ENCODE measurements around the gene ENGASE. TPM values are rescaled to one million over a fixed set of nuclear protein-coding genes. Genes with fewer than 3 reads are reported as not detected.

The ENGASE gene
- total and polyA plus RNA-seq, 9 of the 15 experiments (the other 6 are each of a cell fraction or from before 2014, with no cell fraction given) = 0.06 to 45.5 (median 13.9) TPM

DNA sequence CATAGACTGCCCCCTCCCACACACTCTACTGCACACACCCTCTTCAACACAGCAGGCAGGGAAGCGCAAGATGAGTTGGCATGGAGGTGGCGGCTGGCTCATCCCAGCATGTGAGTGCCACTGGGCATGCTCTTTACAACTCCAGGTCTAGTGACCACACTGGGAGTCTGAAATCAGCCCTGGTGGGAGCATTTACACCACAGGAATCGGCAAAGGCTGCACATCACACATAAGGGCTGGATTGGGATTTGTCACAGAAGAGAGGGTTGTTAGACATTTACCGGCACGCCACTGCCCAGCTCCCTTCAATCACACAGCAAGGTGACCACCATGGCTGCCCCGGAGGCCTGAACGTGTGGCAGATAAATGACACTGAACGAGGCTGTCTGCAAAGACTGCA lies 49.4 kb downstream of the ENGASE start (continued):
- TF ChIP-seq, protein P1, sequence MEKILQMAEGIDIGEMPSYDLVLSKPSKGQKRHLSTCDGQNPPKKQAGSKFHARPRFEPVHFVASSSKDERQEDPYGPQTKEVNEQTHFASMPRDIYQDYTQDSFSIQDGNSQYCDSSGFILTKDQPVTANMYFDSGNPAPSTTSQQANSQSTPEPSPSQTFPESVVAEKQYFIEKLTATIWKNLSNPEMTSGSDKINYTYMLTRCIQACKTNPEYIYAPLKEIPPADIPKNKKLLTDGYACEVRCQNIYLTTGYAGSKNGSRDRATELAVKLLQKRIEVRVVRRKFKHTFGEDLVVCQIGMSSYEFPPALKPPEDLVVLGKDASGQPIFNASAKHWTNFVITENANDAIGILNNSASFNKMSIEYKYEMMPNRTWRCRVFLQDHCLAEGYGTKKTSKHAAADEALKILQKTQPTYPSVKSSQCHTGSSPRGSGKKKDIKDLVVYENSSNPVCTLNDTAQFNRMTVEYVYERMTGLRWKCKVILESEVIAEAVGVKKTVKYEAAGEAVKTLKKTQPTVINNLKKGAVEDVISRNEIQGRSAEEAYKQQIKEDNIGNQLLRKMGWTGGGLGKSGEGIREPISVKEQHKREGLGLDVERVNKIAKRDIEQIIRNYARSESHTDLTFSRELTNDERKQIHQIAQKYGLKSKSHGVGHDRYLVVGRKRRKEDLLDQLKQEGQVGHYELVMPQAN (IDR thresholded peaks at IDR 0.05; ENCODE audit: borderline replicate concordance) = no peak
- TF ChIP-seq, protein P2, sequence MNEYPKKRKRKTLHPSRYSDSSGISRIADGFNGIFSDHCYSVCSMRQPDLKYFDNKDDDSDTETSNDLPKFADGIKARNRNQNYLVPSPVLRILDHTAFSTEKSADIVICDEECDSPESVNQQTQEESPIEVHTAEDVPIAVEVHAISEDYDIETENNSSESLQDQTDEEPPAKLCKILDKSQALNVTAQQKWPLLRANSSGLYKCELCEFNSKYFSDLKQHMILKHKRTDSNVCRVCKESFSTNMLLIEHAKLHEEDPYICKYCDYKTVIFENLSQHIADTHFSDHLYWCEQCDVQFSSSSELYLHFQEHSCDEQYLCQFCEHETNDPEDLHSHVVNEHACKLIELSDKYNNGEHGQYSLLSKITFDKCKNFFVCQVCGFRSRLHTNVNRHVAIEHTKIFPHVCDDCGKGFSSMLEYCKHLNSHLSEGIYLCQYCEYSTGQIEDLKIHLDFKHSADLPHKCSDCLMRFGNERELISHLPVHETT (CRISPR knock-in tag; conservative IDR thresholded peaks at IDR 0.05 in 1 of 2, IDR thresholded peaks at IDR 0.05 in 1 of 2) = no peak
- TF ChIP-seq TCFL5 (CRISPR knock-in tag; conservative IDR thresholded peaks at IDR 0.05) (no peak), HDAC2 (IDR thresholded peaks at IDR 0.05) (no peak), KAT2B (IDR thresholded peaks at IDR 0.05; ENCODE audit: low read depth, low read length) (no peak), NELFE (IDR thresholded peaks at IDR 0.05; ENCODE audit: insufficient read depth, insufficient read length) (no peak), CXXC5 (CRISPR knock-in tag; IDR thresholded peaks at IDR 0.05) (no peak), ZNF197 (CRISPR knock-in tag; IDR thresholded peaks at IDR 0.05; ENCODE audit: low read depth) (no peak), GATAD2A (IDR thresholded peaks at IDR 0.05) (no peak)
- TF ChIP-seq, protein P3, sequence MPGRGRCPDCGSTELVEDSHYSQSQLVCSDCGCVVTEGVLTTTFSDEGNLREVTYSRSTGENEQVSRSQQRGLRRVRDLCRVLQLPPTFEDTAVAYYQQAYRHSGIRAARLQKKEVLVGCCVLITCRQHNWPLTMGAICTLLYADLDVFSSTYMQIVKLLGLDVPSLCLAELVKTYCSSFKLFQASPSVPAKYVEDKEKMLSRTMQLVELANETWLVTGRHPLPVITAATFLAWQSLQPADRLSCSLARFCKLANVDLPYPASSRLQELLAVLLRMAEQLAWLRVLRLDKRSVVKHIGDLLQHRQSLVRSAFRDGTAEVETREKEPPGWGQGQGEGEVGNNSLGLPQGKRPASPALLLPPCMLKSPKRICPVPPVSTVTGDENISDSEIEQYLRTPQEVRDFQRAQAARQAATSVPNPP (IDR thresholded peaks at IDR 0.05; ENCODE audit: borderline replicate concordance, insufficient read depth, insufficient read length) = no peak
- TF ChIP-seq, protein P4, sequence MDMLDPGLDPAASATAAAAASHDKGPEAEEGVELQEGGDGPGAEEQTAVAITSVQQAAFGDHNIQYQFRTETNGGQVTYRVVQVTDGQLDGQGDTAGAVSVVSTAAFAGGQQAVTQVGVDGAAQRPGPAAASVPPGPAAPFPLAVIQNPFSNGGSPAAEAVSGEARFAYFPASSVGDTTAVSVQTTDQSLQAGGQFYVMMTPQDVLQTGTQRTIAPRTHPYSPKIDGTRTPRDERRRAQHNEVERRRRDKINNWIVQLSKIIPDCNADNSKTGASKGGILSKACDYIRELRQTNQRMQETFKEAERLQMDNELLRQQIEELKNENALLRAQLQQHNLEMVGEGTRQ (CRISPR knock-in tag; IDR thresholded peaks at IDR 0.05) = no peak
